Measurements from ENCODE around the gene MAPK10. TPM values are rescaled to one million over a fixed set of nuclear protein-coding genes. Genes with fewer than 3 reads are reported as not detected.

The MAPK10 gene
- total and polyA plus RNA-seq, 2 donors (not counting 1 experiment from before 2014, with no cell fraction given): 3.8 to 20.0 TPM

GRCh38 chr4:86233090-86233489, 126.8 kb downstream of the MAPK10 start:
- Histone ChIP-seq H3K4me1 (ENCODE audit: control insufficient read depth, extremely low read depth, insufficient read depth, low read length) (no peaks in the 10 kb centered on the region), H3K79me2 (ENCODE audit: control insufficient read depth, insufficient read depth, low read length) (no peaks in the 10 kb centered on the region), H3K4me2 (ENCODE audit: extremely low read depth, insufficient read depth, low read length) (no peak overlapping the region), H3K4me3 (replicated peaks in 1 of 4; ENCODE audit: control extremely low read depth in 1 of 4, insufficient read depth in 1 of 4, low read depth in 3 of 4, low read length in 4 of 4) (no peak overlapping the region), H4K20me1 (ENCODE audit: control insufficient read depth, extremely low read depth, insufficient read depth, low read length) (no peaks in the 10 kb centered on the region), H3K27me3 (ENCODE audit: control insufficient read depth, insufficient read depth, low read length) (no peaks in the 10 kb centered on the region), H3K36me3 (ENCODE audit: control insufficient read depth, insufficient read depth, low read length) (no peaks in the 10 kb centered on the region), H3K27ac (ENCODE audit: insufficient read depth, low read length) (no peak overlapping the region), H3K9ac (ENCODE audit: insufficient read depth, low read length) (no peak overlapping the region), H3K9me3 (ENCODE audit: control insufficient read depth, insufficient read depth, low read depth, low read length) (no peaks in the 10 kb centered on the region), H2AFZ (ENCODE audit: low read length) (no peak overlapping the region)
- no peak for DNase-seq (ENCODE audit: low read depth in 2 of 2)
- TF ChIP-seq EZH2 (IDR thresholded peaks at IDR 0.05; ENCODE audit: low read length, missing control alignments): no peak
- TF ChIP-seq CTCF (conservative IDR thresholded peaks at IDR 0.05 in 1 of 2, IDR thresholded peaks at IDR 0.05 in 1 of 2; ENCODE audit: low read depth in 1 of 2, low read length in 2 of 2): no peak

- no peak overlapping the region for H3K9ac ChIP-seq (ENCODE audit: insufficient read depth, low read length)
- no peak for TF ChIP-seq EZH2 (IDR thresholded peaks at IDR 0.05; ENCODE audit: low read length, missing control alignments)
- TF ChIP-seq CTCF (conservative IDR thresholded peaks at IDR 0.05 in 1 of 2, IDR thresholded peaks at IDR 0.05 in 1 of 2; ENCODE audit: low read depth in 1 of 2, low read length in 2 of 2): peak; percentile 57 to 62
- no peaks in the 10 kb centered on the region for H4K20me1 ChIP-seq (ENCODE audit: control insufficient read depth, extremely low read depth, insufficient read depth, low read length)
- H3K27ac ChIP-seq (ENCODE audit: insufficient read depth, low read length): no peak overlapping the region
- no peak overlapping the region for H3K4me2 ChIP-seq (ENCODE audit: extremely low read depth, insufficient read depth, low read length)
- peak; percentile 46 to 53 for DNase-seq (ENCODE audit: low read depth in 2 of 2)
- H3K27me3 ChIP-seq (ENCODE audit: control insufficient read depth, insufficient read depth, low read length): no peaks in the 10 kb centered on the region
- H2AFZ ChIP-seq (ENCODE audit: low read length): no peak overlapping the region
- no peaks in the 10 kb centered on the region for H3K4me1 ChIP-seq (ENCODE audit: control insufficient read depth, extremely low read depth, insufficient read depth, low read length)
- H3K36me3 ChIP-seq (ENCODE audit: control insufficient read depth, insufficient read depth, low read length): no peaks in the 10 kb centered on the region
- no peaks in the 10 kb centered on the region for H3K9me3 ChIP-seq (ENCODE audit: control insufficient read depth, insufficient read depth, low read depth, low read length)
- no peaks in the 10 kb centered on the region for H3K79me2 ChIP-seq (ENCODE audit: control insufficient read depth, insufficient read depth, low read length)
- H3K4me3 ChIP-seq (replicated peaks in 1 of 4; ENCODE audit: control extremely low read depth in 1 of 4, insufficient read depth in 1 of 4, low read depth in 3 of 4, low read length in 4 of 4): no peak overlapping the region
Measured at GRCh38 chr4:86223472-86223871, 136.4 kb downstream of the MAPK10 start.

DNA sequence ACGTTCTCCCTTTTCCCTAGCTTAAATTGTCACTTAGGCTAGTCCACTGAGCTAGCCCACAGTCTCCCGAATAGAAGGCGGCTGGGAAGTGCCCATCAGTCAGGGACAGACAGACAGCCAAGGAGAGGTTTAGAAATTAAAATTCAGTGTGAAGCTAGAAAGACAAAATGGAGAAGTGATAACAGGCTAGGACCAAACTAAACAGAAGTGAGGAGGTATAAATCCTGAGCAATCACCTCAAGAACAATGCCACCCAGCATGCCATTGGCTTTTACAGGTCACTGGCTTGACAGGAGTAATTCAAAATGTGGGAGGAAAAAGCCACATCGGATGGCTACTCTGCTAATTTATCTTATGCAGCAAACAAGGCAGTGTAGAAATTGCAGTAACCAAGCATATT, 138.9 kb downstream of the MAPK10 start:
- Histone ChIP-seq H3K79me2 (ENCODE audit: control insufficient read depth, insufficient read depth, low read length) (no peaks in the 10 kb centered on the region), H3K4me1 (ENCODE audit: control insufficient read depth, extremely low read depth, insufficient read depth, low read length) (no peaks in the 10 kb centered on the region), H3K4me2 (ENCODE audit: extremely low read depth, insufficient read depth, low read length) (no peak overlapping the region), H2AFZ (ENCODE audit: low read length) (no peak overlapping the region), H3K36me3 (ENCODE audit: control insufficient read depth, insufficient read depth, low read length) (no peaks in the 10 kb centered on the region), H3K4me3 (replicated peaks in 1 of 4; ENCODE audit: control extremely low read depth in 1 of 4, insufficient read depth in 1 of 4, low read depth in 3 of 4, low read length in 4 of 4) (no peak overlapping the region), H3K27me3 (ENCODE audit: control insufficient read depth, insufficient read depth, low read length) (no peaks in the 10 kb centered on the region), H4K20me1 (ENCODE audit: control insufficient read depth, extremely low read depth, insufficient read depth, low read length) (no peaks in the 10 kb centered on the region), H3K27ac (ENCODE audit: insufficient read depth, low read length) (no peak overlapping the region), H3K9me3 (ENCODE audit: control insufficient read depth, insufficient read depth, low read depth, low read length) (no peaks in the 10 kb centered on the region), H3K9ac (ENCODE audit: insufficient read depth, low read length) (no peak overlapping the region)
- DNase-seq (ENCODE audit: low read depth in 2 of 2): peak in 1 of 2 donors; percentile 60
- TF ChIP-seq CTCF (conservative IDR thresholded peaks at IDR 0.05 in 1 of 2, IDR thresholded peaks at IDR 0.05 in 1 of 2; ENCODE audit: low read depth in 1 of 2, low read length in 2 of 2): no peak
- TF ChIP-seq EZH2 (IDR thresholded peaks at IDR 0.05; ENCODE audit: low read length, missing control alignments): no peak

All from fibroblast of lung (primary cell).